A549 treated with RU486 at 1 μM for 4 hours (cell line): ENCODE measurements around the gene SCAND1. TPM values are rescaled to one million over a fixed set of nuclear protein-coding genes. Genes with fewer than 3 reads are reported as not detected.

Experiments used
- total RNA-seq: library from RNA; stranded (reverse); fragments of 200-300 nt; extraction: Qiagen RNA extraction; gene quantifications from 5 replicates; pipeline ENCODE4 v1.2.3, GENCODE V29; 2022; ENCODE audit warnings: low read depth

Gene SCAND1
- 68.6 to 106 TPM (median 87.0 TPM) in 5 replicates for total RNA-seq

DNA sequence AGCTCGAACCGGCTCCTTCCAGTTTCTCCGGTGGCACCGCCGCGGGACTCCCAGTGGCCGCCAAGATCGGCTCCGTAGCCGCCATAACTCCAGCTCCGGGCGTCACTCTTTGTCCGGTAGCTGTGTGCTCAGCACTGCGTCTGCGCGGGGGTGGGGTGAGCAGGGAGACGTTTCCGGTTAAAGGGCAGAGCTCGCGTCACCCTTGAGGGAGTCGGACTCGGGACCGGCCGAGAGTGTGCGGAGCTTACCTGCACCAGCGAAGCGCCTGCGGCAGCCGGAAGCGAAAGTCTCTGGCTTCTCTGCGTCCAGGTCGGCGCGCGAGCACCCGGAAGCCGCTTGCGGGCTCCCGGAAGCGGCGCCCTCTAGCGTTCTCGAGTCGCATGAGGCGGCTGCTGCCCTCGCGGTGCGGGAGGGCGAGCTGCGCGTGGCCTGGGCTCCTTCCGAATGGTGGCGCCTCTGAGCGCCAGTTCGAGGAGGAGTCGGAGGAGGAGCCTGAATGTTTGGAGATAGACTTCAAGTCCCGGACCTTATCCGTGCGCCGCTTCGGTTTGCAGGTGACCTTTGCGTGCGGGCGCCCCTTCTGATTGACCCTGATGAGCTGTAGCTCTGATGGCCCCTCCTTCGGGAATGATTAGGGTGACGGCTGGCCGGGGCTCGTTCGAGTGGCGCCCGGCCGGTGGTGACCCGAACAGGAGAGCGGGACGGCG is at the start of gene SCAND1:
TSS of gene SCAND1 (minus strand) at position 303 of the 707 bp plus-strand sequence. CDS start at position 85, 218 bp downstream.

DNA sequence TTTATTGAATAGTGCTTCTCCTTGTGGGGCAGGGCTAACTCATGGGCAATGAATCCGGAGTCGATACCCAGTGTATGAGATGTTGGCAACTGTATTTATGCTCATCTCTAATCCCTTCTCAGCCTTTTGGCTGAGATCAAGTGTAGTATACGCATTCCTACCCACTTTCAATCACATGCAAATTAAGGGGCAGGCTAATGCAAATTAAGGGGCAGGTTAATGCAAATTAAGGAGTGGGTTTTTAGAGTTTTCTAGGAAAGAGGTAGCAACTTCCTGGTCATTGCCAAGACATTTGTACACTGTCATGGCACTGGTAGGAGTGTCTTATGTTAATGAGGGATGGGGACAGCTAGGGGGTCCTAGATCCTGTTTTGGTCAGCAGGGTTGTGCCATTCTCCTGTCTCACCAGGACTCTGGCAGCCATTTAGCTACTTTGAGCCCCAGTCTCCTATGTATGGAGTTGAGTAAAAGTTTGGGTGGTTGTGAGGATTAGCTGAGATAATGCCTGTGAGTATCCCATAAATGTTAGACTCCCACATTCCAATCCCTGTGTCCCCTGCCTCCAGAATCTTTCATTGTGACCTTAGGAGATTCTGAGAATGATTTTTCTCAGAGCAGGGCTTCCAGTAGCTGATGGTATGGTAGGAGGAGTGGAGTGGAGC is 13.8 kb upstream of the SCAND1 start, which contains the start of gene CNBD2:
TSS of gene CNBD2 (plus strand) at position 612 of the 662 bp plus-strand sequence. CDS start 173 bp downstream, outside the sequence.

Other genes with a start within 250 kb of the SCAND1 start
- 162 to 210 TPM (median 176 TPM) in 5 replicates for gene RBM39, start 212.2 kb downstream of the SCAND1 start, total RNA-seq
- 23.4 to 29.2 TPM (median 24.9 TPM) in 5 replicates for gene PHF20, start 182.5 kb downstream of the SCAND1 start, total RNA-seq
- gene CNBD2, start 14.1 kb upstream of the SCAND1 start, total RNA-seq, result 4.3 to 5.9 TPM (median 5.2 TPM) in 5 replicates
- 48.2 to 73.6 TPM (median 66.3 TPM) in 5 replicates for gene EPB41L1, start 200.2 kb upstream of the SCAND1 start, total RNA-seq